AG09309 (cell line): ENCODE data around the gene TAP2.

Experiments
- DNase-seq: peaks from one replicate; pipeline ENCODE4 v3.0.0-alpha.2; 2010; ENCODE audit warnings: low read depth
- H3K4me3 ChIP-seq: 2 replicates; pipeline ENCODE4 v1.5.1; 2011; ENCODE audit warnings: mild to moderate bottlenecking, low read depth, low read length, moderate library complexity; ENCODE audit not compliant: control insufficient read depth
- TF ChIP-seq, protein P1 (sequence below): IDR thresholded peaks from 2 replicates; pipeline ENCODE4 v1.5.1; 2011; ENCODE audit warnings: mild to moderate bottlenecking, low read depth, low read length, inconsistent platforms; ENCODE audit not compliant: insufficient read depth, control insufficient read depth; ENCODE audit errors: missing control alignments

Gene TAP2

DNA sequence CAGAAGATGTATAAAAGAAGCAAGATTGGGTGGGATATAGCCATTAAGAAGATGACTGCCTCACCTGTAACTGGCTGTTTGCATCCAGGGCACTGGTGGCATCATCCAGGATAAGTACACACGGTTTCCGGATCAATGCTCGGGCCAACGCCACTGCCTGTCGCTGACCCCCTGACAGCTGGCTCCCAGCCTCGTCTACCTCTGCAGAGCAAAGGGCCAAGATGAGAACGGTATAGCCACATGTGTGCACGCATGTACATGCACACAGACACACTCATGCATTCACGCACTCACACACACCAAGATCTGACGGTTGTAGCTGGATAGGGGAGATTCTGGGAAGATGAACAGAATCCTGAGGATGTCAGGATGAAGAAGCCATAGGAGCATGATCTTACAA lies 8.5 kb upstream of the TAP2 start:
- TF ChIP-seq, protein P1, sequence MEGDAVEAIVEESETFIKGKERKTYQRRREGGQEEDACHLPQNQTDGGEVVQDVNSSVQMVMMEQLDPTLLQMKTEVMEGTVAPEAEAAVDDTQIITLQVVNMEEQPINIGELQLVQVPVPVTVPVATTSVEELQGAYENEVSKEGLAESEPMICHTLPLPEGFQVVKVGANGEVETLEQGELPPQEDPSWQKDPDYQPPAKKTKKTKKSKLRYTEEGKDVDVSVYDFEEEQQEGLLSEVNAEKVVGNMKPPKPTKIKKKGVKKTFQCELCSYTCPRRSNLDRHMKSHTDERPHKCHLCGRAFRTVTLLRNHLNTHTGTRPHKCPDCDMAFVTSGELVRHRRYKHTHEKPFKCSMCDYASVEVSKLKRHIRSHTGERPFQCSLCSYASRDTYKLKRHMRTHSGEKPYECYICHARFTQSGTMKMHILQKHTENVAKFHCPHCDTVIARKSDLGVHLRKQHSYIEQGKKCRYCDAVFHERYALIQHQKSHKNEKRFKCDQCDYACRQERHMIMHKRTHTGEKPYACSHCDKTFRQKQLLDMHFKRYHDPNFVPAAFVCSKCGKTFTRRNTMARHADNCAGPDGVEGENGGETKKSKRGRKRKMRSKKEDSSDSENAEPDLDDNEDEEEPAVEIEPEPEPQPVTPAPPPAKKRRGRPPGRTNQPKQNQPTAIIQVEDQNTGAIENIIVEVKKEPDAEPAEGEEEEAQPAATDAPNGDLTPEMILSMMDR, result no peak
- no peak for DNase-seq
- no peak overlapping the region for H3K4me3 ChIP-seq

DNA sequence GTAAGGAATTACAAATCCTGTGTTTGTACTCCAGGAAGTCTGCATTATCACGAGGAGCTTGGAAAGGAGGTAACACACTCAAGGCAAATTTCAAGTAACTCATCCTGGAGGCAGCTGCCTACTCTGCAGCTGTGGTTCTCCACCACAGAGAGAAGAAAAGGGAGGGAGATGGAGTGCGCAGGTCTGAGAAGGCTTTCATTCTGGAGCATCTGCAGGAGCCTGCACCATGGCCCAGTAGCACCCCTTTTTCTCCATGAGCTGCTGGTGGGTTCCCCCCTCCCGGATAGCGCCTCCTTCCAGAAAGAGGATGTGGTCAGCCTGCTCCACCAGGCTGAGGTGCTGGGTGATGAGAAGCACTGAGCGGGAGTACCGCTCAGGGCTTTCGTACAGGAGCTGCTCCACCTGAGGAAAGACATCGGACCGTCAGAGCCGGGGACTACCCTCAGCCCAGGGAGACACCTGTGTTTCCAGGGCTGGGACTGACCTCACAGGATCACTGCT lies 6.9 kb upstream of the TAP2 start:
- H3K4me3 ChIP-seq, result no peak overlapping the region
- TF ChIP-seq, protein P1, result no peak
- DNase-seq, result no peak

DNA sequence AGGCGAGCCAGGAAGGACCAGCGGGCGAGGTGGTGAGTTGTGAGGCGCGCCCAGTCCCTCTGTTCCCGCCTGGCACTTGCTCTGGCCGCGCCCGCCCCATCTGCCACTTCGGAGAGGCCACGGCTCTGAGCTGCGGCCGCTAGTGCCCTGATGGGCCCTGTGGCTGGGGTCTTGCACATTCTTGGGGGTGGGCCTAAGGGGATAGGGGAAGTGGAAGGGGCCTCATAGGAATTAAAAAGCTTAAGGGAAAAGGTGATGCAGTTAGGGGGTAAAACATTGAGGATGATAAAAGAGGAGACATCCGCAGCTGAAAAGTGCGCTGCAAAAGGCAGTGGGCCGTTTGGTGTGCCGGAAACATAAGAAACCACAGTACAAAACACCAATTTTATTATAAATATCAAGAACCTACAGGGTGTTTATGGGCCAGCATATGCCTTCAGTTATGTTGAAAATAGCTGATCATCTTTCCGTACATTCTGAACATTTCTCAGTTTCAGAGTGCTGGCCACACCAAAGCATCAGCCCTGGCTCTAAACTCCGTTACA lies 6.4 kb upstream of the TAP2 start:
- TF ChIP-seq, protein P1, result no peak
- peak overlapping the region; percentile 65; the same call in 1 of the 2 replicates for H3K4me3 ChIP-seq
- no peak for DNase-seq

DNA sequence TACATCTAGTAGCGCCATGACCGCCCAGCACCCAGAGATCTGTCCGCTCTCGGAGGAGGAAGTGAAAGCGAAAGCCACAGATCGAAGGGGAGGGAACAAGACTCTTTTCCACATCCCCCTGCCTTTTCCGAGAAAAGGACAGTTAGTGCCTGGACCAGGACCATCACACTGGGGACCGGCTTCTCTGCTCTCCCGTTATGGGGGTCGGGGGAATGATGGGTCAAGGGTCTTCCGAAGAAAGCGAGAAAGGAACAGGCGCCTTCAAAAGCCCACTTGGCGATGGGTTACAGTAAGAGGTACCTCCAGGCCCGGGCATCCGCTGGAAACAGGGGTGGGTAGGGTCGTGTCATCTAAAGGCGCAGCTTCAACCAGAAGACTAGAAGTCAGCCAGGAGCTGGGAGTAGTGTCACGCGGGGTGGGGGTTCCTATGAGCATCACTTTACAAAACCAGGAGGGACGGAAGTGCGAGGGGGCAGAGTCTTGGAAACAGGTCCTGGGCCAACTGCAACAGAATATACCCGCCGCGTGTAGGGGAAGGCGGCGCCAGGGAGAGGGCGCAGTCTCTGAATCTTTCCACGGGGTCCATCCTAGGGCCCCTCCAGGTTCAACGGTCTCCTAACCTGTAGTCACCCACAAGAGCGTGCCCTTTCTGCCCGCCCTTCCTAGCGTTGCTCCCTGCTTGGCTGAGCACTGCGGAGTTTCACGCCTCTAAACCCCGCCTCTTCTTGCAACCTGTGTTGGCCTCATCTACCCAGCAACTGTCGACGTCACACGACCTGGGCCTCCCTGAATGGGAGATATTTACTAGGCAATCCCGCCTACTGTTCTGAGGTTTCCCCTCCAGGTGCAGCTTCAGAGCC lies 5.7 kb upstream of the TAP2 start, which contains the start of gene PSMB8:
PSMB8 (minus strand) TSS at position 69 of the 860 bp plus-strand sequence; CDS start at position 18, 51 bp downstream.
- TF ChIP-seq, protein P1, result peak; percentile 22
- H3K4me3 ChIP-seq, result peak within 1 kb of the TSS; percentile 65
- DNase-seq, result peak; percentile 71

DNA sequence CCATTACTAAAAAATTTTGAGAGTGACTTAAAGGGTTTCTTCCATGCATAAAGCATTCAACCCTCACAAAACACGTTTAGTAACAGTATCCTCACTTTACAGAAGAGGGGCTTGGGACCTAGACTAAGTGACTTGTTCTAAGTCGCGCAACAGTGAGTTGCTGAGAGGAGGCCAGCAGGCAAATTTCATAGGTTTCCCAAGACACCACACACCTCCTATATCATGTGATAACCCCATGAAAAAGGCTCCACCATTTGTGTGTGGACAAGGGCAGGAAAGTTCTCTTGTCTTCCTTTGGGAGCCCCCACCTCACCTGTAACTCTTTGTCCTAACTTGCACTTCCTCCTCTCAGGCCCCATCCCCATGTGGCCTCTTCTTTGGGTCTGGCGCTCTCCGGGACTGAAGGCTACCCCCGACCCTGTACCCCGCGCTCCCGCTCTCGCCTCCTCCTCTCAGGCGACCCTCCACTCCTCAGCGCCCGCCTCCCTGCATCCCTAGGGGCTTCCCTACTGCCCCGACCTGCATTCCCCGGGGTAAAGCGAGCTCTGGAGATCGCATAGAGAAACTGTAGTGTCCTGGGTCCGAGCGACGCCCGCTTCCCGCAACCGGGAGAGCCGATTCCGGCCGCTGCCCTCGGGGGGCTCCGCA lies 4.9 kb upstream of the TAP2 start:
- TF ChIP-seq, protein P1, result no peak
- DNase-seq, result no peak
- H3K4me3 ChIP-seq, result peak overlapping the region; percentile 65

DNA sequence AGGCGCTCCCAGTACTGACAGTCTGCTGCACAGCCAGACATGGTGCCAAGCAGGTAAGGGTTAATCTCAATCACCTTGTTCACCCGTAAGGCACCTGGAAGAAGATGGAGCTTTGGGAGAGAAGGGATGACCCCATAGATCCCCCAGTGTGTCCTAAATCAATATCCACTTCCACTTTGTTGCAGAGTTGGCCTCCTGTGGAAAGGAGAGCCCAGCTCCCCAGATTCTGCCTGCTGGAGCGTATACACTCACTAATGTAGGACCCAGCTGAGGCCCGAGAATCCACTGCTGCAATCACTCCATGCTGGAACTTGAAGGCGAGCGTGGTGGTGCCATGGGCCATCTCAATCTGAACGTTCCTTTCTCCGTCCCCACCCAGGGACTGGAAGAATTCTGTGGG lies 4.2 kb upstream of the TAP2 start:
- TF ChIP-seq, protein P1, result no peak
- no peak overlapping the region for H3K4me3 ChIP-seq
- no peak for DNase-seq
